NCI-H226 (cell line): ENCODE data around the gene NUDT6.
"Not testable (repeated sequence)": the region's sequence is repeated elsewhere in the genome, so short reads cannot be mapped to it uniquely, and the experiment has no call there.

Experiments
- DNase-seq: peaks from one replicate; pipeline ENCODE4 v3.0.0-alpha.2; 2015

Gene NUDT6

GRCh38 chr4:122921971-122922876, at the start of gene NUDT6:
Gene NUDT6 (minus strand): TSS chr4:122922597. CDS start chr4:122922572, 25 bp downstream.
- peak; percentile 39 for DNase-seq

GRCh38 chr4:122968227-122968812, 45.9 kb upstream of the NUDT6 start:
- no peak for DNase-seq

- DNase-seq, result no peak
Measured at GRCh38 chr4:122967231-122967630, 44.8 kb upstream of the NUDT6 start.

DNA sequence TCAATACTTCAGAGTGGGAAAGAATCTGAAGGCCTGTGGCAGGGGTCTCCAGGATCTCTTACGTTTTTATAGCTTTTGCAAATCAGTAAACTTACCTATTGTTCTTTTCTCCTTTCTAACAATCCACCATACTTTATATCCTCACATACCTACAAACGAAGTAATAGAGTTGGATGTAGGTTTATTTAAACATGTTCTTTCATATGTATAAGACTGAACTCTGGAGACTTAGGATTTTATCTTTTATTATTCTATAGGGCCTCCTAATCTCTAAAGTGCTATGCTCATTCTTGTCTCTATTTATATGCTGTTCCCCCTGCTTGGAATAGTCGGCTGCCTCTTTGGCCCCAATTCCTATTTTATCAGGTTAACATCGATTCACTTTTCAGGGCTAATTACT, 43.8 kb upstream of the NUDT6 start:
- no peak for DNase-seq

- peak; percentile 41 for DNase-seq
Measured at GRCh38 chr4:122963216-122963615, 40.8 kb upstream of the NUDT6 start.

DNA sequence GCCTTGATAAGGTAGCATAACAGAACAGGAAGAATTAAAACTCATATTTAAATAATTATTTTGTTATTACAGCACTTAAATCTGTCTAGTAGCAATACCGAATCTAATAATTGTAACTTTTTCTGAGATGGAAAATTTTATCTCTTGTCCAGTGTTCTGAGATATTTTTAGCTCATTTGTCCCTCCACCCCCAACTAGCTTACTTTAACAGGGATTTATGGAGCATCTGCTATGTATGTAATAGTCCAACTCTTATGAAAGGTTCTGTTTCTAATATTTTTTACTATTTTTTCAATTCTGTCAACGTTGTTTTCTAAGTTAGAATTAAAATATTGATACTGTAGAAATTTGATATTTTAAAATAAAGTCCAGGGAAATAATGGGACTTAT, 38.2 kb upstream of the NUDT6 start:
- no peak for DNase-seq

DNA sequence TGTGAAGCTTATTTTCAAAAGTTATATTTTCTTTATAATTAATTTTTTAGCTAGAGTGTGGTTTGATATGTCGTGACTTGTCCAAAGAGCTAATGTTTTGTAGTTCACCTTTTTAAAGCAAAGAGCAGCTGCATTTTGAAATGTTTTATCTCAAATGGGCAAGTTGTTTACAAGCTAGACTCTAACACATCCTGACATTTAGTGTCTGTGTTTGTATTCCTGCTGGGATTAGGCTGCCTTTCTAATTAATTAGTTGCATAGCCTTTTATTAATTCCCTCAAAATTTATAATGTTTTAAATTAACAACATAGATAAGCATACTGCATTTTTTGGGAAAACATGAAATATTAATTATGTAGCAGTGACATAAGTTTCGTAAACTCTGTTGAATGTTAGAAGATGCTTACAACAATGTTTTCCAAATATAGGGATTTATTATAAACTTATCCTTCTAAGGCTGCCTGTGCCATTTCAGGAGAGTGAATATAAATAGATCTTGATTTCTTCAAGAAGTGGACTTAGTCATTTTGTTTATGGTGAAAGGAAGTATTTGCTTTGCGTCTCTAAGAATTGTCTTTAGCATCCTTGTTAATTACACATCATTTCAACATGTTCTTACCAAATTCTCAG, 37.7 kb upstream of the NUDT6 start:
- DNase-seq, result no peak

DNA sequence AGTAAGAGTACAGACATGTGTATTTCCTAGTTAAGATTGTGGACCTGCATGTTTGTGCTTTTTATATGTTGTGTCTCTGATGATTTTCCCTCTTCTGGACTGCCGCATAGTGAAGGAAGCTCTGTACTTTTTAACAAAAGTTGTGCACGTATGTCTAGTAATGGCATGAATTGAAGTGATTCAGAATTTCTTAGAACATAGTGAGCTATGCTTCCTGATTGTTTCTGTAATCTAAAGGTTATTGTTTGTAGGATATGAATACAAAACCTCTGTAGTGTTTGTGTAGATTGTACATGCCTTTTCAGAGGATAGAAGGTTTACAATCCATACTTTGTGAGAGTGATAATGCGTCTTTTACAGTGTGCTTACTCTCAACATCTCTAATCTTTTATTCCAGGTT, 37.0 kb upstream of the NUDT6 start:
- DNase-seq, result no peak

DNA sequence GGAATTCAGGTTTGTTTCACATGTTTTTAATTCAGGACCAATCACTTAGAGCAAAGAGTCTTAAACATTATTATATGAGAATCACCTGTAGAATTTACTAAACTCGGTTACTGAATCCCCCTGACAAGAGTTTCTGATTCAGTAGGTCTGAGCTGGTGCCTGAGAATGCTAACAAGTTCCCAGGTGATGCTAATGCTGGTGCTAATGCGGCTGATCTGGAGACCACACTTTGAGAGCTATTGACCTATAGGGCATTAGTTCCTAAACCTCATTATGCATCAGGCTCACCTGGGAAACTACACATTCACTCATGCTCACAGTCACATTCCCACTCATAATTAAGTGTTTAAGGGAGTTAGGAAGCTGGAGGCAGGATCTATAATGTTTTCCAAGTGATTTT, 36.1 kb upstream of the NUDT6 start:
- DNase-seq, result no peak

GRCh38 chr4:122953924-122954323, 31.5 kb upstream of the NUDT6 start:
- DNase-seq, result no peak

- no peak for DNase-seq
Measured at GRCh38 chr4:122952028-122952427, 29.6 kb upstream of the NUDT6 start.

DNA sequence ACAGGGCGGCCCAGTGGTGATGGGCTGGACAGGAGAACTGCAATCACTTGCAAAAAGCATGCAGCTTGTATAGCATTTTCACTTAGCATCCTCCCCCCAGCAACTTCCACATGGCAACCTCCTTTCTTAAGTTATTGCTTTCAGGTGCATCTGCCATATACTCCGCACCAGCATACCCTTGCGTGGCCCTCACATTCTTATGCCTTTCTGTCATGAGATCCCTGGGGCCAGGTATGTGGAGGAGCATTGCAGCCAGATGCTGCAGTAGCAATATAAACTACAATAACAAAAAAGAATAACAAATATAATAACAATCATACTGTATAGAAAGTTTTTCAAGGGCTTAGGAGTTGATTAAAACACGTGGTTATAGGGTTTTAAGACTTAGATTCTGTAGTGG, 26.3 kb upstream of the NUDT6 start:
- no peak for DNase-seq

DNA sequence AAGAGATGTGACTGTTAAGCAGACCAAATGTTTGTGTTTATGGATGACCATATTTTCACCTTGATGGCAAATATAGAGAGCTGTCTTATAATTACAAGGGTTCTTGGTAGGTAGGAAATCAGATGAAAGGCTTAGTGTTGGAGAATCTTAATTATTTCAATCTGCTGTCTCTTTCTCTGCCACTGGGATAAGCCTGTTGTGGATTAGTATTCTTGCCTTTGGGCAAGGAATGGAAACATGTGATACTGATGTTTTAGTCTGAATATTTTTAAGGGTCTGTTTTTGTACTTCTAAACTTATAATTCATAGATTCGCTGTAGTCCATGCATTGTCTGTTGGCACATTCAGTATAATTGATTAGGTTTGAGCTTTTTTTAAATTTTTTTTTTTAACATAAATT, 23.7 kb upstream of the NUDT6 start:
- no peak for DNase-seq

DNA sequence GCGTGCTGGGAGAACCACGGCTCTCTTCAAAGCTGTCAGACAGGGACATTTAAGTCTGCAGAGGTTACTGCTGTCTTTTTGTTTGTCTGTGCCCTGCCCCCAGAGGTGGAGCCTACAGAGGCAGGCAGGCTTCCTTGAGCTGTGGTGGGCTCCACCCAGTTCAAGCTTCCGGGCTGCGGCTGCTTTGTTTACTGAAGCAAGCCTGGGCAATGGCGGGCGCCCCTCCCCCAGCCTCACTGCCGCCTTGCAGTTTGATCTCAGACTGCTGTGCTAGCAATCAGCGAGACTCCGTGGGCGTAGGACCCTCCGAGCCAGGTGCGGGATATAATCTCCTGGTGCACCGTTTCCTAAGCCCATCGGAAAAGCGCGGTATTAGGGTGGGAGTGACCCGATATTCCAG, 22.7 kb upstream of the NUDT6 start:
- not testable (repeated sequence) for DNase-seq

GRCh38 chr4:122932763-122933162, 10.4 kb upstream of the NUDT6 start:
- DNase-seq, result no peak

DNA sequence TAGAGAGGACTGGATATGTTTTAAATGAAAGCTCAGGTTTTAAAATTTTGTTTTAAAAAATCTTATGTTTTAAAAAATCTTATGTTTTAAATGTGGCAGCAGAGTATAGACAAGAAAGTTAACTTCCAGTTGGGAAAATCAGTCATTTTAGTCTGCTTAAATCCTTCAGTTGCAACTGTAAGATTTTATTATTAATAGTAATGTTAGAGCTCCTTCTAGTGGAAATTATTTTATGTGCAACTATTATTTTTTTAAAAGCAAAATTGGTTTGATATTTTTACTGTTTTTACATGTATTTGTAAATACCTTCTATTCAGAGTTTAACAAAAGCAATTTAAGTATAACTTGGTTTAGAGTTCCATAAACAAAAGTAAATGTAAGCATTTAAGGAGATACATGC, 8.5 kb upstream of the NUDT6 start:
- no peak for DNase-seq

GRCh38 chr4:122928930-122929329, 6.5 kb upstream of the NUDT6 start:
- DNase-seq, result no peak

DNA sequence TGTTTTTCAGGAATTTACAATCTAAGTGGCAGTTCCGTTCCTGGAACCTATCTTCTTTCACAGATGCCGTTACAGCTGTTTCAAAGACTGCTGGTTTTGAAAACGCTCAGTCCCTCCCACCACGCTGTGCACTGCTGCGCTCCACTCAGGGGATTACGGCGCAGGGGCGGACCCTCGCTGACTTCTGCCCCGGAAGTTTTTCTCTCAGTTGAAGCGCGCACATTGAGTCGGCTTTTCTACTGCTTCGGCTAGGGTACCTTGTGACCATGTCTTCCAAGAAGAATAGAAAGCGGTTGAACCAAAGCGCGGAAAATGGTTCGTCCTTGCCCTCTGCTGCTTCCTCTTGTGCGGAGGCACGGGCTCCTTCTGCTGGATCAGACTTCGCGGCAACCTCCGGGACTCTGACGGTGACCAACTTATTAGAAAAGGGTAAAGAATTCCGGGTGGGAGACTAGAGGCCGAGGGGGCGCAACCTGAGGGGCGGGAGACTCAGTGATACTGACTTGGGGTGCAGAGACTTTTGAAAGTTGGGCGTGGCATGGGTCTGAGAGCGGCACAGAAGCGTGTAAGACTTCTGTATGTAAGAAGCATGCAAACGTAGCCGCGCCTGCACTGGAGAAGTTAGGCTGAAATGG, 597 bp upstream of the NUDT6 start:
- DNase-seq, result peak; percentile 78

DNA sequence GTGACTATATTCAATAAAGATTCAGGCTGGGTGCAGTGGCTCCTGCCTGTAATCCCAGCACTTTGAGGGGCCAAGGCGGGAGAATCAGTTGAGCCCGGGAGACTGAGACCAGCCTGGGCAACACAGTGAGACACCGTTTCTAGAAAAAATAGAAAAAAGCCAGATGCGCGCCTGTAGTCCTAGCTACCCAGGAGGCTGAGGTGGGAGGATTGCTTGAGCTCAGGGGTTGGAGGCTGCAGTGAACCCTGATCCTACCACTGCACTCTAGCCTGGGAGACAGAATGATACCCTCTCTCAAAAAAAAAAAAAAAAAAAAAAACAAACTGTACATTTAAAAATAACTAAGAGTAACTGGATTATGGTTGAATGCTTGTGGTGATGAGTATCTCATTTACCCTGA, 1.1 kb downstream of the NUDT6 start:
- no peak for DNase-seq

- no peak for DNase-seq
Measured at GRCh38 chr4:122920473-122920872, 1.9 kb downstream of the NUDT6 start.

- no peak for DNase-seq
Measured at GRCh38 chr4:122917731-122918130, 4.7 kb downstream of the NUDT6 start.

GRCh38 chr4:122914938-122915337, 7.5 kb downstream of the NUDT6 start:
- DNase-seq, result peak; percentile 56

DNA sequence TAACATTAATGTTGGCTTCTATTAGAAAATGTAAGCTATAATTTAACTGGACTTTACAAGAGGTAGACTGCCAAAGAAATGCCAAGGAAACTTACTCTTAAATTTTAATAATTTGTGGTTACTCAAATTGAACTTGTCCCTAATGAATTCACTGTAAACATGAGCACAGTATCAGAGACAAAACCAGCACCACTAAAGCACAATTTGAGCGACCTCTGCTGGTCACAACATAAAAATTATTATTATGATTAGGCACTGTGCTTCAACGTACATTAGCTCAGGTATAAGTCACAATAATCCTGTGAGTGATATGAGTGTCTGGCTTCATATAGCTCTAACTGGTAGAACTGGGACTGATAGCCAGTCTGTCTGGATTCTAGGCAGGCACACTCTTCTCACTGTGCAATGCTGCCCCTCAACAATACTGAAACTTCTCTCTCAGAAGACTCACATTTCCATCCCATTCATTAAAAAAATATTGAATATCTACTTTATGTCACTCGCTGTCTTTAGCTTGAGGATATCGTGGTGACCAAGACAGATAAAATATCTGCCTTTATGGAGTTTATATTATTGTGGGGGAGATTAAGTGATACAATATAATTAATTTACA, 8.0 kb downstream of the NUDT6 start:
- no peak for DNase-seq
